Measurements from ENCODE around the gene ACP7.
"Not testable (repeated sequence)": the region's sequence is repeated elsewhere in the genome, so short reads cannot be mapped to it uniquely, and the experiment has no call there.

The ACP7 gene

DNA sequence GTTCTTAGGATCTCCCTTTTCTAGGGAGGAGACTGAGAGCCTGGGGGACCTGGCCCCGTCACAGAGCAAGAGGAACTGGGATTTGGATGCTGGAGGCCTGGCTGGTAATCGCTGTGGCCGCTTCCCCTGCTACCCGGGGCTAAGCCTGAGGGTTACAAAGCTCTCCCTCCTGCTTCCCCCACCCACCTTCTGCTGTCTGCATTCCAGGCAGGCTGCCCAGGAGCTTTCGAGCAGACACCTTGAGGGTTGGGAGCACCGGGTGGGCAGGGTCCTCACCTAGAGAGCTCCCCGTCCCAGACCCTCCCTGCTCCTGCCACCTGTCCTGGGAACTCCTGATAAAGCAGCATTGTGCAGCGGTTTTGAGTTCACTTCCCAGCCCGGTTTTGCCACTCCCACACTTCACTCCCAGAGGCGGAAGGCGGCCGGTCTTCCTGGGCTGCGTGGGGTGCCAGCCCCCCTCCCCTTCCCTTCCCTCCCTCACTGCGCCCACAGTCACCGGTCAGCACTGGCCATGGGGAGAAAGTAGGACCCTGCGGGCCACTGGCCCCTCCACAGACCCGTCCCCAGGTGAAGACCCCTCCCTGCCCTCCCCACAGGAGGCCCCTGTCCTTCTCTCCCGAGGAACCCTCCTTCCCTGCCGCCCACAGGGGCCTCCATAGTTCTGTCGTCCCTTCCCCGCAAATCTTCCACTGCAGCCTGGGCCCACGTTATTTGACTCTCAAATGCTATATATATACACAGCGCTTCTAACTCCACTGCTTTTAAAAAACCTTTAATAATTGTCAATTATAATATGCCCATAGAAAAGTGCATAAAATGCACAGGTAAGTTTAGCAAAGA is 49.5 kb downstream of the ACP7 start:
- Mint-ChIP-seq H3K36me3 (ENCODE audit: insufficient read depth) (peaks cover 12% of the 10 kb centered on the region), H3K9me3 (no peaks in the 10 kb centered on the region), H3K4me3 (no peak overlapping the region), H3K27ac (no peak overlapping the region), H3K27me3 (no peaks in the 10 kb centered on the region), H3K4me1 (ENCODE audit: low read depth in 2 of 2) (peaks cover 39 to 48% of the 10 kb centered on the region in 2 donors)
- ATAC-seq (replicated peaks), result no peak
- no peak for DNase-seq

DNA sequence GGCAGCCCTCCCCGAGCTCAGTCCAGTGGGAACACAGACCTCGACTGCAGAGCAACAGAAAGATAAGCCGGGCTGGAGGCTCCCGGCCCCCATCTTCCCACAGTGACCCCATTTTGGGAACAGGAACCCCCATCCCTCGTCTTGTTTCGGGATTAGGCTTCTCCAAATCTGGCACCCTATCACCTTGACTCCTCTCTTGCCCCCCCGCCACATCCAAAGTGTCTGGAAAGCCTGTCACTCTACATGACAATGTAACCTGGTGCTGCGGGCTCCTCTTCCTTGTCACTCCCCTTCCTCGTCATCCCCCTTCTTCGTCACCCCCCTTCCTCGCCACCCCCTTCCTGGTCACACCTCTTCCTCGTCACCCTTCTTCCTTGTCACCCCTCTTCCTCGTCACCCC is 51.5 kb downstream of the ACP7 start:
- no peak overlapping the region for H3K4me3 Mint-ChIP-seq
- peaks cover 35 to 44% of the 10 kb centered on the region in 2 donors for H3K4me1 Mint-ChIP-seq (ENCODE audit: low read depth in 2 of 2)
- no peaks in the 10 kb centered on the region for H3K27me3 Mint-ChIP-seq
- no peaks in the 10 kb centered on the region for H3K9me3 Mint-ChIP-seq
- H3K27ac Mint-ChIP-seq, result no peak overlapping the region
- no peak for ATAC-seq (replicated peaks)
- no peak for DNase-seq
- peaks cover 12% of the 10 kb centered on the region for H3K36me3 Mint-ChIP-seq (ENCODE audit: insufficient read depth)

DNA sequence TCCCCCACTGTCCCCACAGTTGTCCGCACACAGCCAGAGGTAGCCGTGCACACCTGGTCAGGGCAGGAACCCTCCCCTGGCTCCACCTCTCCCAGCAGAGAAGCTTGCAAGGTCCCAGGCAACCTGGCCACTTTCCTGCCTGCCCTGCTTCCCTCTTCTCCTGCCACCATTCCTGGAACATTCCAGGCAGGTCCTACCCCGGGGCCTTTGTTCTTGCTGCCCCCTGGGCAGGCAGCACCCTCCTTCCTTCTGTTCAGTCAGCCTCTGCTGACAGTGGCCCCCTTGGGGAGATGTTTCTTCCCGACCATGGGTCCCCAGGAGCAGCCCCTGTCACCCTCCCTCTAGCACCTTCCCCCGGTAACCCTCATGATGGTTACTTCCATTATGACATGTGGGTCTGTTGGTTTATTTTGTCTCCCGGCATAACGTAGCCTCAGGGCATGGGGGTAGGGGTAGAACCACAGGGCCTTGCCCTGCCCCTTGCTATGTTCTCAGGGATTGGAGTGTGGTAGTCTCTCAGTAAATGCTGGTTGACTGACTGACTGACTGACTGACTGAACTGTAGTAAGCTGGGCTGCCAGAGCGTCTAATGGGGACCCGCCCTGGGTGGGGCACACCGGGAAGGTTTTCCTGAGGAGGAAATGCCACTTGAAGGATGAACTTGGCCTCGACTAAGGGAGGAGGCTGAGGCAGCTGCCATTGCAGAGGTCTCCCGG is 52.2 kb downstream of the ACP7 start:
- Mint-ChIP-seq H3K4me1 (ENCODE audit: low read depth in 2 of 2) (peaks cover 38 to 46% of the 10 kb centered on the region in 2 donors), H3K4me3 (no peak overlapping the region), H3K9me3 (no peaks in the 10 kb centered on the region), H3K27ac (peak overlapping the region; percentile 68 to 69), H3K27me3 (no peaks in the 10 kb centered on the region), H3K36me3 (ENCODE audit: insufficient read depth) (peaks cover 15% of the 10 kb centered on the region)
- DNase-seq, result no peak
- no peak for ATAC-seq (replicated peaks)

DNA sequence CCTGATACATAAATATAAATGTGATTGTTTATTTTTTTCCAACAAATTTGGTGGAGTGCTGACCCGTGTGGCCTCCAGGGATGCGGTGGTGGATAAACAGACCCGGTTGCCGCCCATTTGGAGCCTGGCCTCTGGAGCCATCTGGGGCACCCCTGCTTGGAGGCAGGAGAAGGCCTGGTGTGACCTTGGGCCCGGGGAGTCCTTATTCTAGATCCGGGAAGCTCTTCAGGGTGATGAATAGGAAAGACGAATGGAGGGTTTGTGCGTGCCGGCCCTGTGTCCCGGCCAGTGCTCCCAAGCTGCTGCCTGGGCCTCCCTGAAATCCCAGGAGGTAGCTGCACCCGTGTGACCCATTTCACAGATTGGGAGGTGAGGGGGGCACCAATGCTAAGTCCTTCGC is 53.0 kb downstream of the ACP7 start:
- H3K27ac Mint-ChIP-seq, result peak overlapping the region in 1 of 2 donors; percentile 68
- ATAC-seq (replicated peaks) (no peak), DNase-seq (no peak)
- H3K4me3 Mint-ChIP-seq, result no peak overlapping the region
- peaks cover 15% of the 10 kb centered on the region for H3K36me3 Mint-ChIP-seq (ENCODE audit: insufficient read depth)
- H3K4me1 Mint-ChIP-seq (ENCODE audit: low read depth in 2 of 2), result peaks cover 31 to 39% of the 10 kb centered on the region in 2 donors
- no peaks in the 10 kb centered on the region for H3K27me3 Mint-ChIP-seq
- H3K9me3 Mint-ChIP-seq, result no peaks in the 10 kb centered on the region

DNA sequence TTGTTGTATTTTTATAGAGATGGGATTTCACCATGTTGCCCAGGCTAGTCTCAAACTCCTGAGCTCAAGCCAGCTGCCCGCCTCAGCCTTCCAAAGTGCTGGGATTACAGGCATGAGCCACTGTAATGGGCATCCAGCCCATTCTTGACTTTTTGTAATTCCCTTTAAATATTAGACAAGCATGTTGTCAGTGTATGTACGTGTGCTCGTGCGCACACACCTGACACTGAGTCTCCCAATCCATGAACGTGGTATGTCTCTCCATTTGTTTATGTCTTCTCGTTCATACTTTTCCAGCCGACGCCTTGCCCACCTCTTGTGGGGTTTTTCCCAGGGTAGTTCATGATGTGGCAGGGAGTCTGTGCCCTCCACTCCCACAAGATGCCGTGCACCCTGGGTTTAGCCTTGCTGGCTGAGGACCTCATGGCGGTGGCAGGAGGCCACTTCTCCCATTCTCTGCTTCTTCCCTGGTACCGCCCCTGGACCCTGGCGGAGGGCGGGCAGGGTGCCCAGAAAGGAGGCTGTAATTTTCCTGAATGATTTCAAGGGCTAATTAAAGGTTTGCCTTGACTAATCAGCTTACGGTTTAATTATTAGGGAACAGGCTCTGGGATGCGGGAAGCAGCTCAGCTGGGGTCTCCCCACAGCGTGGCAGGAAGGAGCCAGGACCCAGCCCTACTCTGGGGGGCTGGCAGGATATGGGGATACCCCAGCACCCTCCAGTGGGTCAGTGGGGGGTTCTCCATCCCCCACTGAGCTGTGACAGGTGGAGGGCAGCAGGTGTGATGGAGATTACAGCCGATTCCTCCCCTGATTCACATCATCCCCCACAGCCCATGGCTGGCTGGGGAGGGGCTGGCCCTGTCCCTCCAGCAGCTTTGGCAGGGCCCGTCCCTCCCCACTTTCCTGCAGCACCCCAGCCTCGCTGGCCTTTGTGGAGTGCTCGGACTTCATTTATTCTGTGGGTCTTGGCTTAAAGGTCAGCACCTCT is 54.3 kb downstream of the ACP7 start:
- Mint-ChIP-seq H3K27me3 (no peaks in the 10 kb centered on the region), H3K36me3 (ENCODE audit: insufficient read depth) (peaks cover 15% of the 10 kb centered on the region), H3K27ac (peak overlapping the region in 1 of 2 donors; percentile 55), H3K9me3 (no peaks in the 10 kb centered on the region), H3K4me3 (no peak overlapping the region), H3K4me1 (ENCODE audit: low read depth in 2 of 2) (peaks cover 28 to 34% of the 10 kb centered on the region in 2 donors)
- DNase-seq (no peak), ATAC-seq (replicated peaks) (no peak)

GRCh38 chr19:39139305-39139874 is 55.2 kb downstream of the ACP7 start:
- Mint-ChIP-seq H3K4me1 (ENCODE audit: low read depth in 2 of 2) (peaks cover 28 to 39% of the 10 kb centered on the region in 2 donors), H3K27ac (peak overlapping the region in 1 of 2 donors; percentile 55), H3K27me3 (no peaks in the 10 kb centered on the region), H3K9me3 (no peaks in the 10 kb centered on the region), H3K4me3 (no peak overlapping the region), H3K36me3 (ENCODE audit: insufficient read depth) (peaks cover 12% of the 10 kb centered on the region)
- DNase-seq (no peak), ATAC-seq (replicated peaks) (no peak)

DNA sequence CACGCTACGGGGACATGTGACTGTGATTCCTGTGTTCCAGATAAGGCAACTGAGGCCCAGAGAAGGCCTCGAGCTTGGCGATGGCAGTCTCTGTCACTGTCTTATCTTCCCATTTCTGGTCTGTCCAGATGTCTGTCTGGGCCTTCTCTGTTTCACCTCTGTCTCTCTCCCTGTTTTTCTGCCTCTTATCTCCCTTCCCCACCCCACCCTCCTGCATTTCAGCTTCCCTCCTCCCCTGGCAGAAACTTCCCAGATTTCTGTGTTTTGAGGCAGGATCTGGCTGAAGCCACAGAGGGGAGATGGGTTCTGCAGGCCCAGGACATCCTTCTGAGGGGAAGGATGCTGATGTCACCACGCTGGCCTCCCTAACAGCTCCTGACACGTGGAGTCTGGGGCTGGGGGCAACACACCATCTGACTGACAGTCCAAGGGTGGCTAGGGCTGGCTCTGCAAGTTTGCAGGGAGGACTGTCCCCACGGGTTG is 55.8 kb downstream of the ACP7 start:
- Mint-ChIP-seq H3K36me3 (ENCODE audit: insufficient read depth) (peaks cover 12% of the 10 kb centered on the region), H3K4me1 (ENCODE audit: low read depth in 2 of 2) (peaks cover 31 to 43% of the 10 kb centered on the region in 2 donors), H3K4me3 (no peak overlapping the region), H3K27me3 (no peaks in the 10 kb centered on the region), H3K9me3 (no peaks in the 10 kb centered on the region), H3K27ac (peak overlapping the region in 1 of 2 donors; percentile 55)
- DNase-seq (no peak), ATAC-seq (replicated peaks) (no peak)

GRCh38 chr19:39140594-39140993 is 56.4 kb downstream of the ACP7 start:
- peaks cover 31 to 39% of the 10 kb centered on the region in 2 donors for H3K4me1 Mint-ChIP-seq (ENCODE audit: low read depth in 2 of 2)

DNA sequence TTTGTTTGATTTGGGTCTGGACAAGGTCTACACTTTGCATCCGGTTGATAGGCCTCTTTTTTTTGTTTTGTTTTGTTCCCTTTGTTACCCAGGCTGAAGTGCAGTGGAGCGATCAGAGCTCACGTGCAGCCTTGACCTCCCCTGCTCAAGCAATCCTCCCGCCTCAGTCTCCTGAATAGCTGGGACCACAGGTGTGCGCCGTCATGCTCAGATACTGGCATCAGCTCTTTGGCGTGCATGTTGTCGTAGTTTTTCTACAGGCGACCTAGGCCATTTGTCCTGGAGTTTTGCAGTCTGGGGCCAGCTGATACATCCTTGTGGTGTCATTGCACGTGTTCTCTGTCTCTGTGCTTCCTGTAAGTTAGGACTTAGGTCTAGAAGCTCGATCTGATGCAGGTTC is 57.8 kb downstream of the ACP7 start:
- H3K27me3 Mint-ChIP-seq, result no peaks in the 10 kb centered on the region
- no peak for ATAC-seq (replicated peaks)
- DNase-seq, result no peak
- H3K4me3 Mint-ChIP-seq, result no peak overlapping the region
- peaks cover 30 to 35% of the 10 kb centered on the region in 2 donors for H3K4me1 Mint-ChIP-seq (ENCODE audit: low read depth in 2 of 2)
- no peaks in the 10 kb centered on the region for H3K9me3 Mint-ChIP-seq
- peaks cover 3% of the 10 kb centered on the region for H3K36me3 Mint-ChIP-seq (ENCODE audit: insufficient read depth)
- peak overlapping the region in 1 of 2 donors; percentile 28 for H3K27ac Mint-ChIP-seq

More at GRCh38 chr19:39140594-39140993, 56.4 kb downstream of the ACP7 start:
- no peak overlapping the region for H3K4me3 Mint-ChIP-seq
- peak overlapping the region in 1 of 2 donors; percentile 8 for H3K27ac Mint-ChIP-seq
- DNase-seq (no peak), ATAC-seq (replicated peaks) (no peak)
- H3K27me3 Mint-ChIP-seq, result no peaks in the 10 kb centered on the region
- H3K9me3 Mint-ChIP-seq, result no peaks in the 10 kb centered on the region
- peaks cover 6% of the 10 kb centered on the region for H3K36me3 Mint-ChIP-seq (ENCODE audit: insufficient read depth)

GRCh38 chr19:39142630-39143029 is 58.5 kb downstream of the ACP7 start:
- H3K4me3 Mint-ChIP-seq, result no peak overlapping the region
- DNase-seq (no peak), ATAC-seq (replicated peaks) (no peak)
- H3K36me3 Mint-ChIP-seq (ENCODE audit: insufficient read depth), result peaks cover 3% of the 10 kb centered on the region
- no peaks in the 10 kb centered on the region for H3K9me3 Mint-ChIP-seq
- H3K27ac Mint-ChIP-seq, result peak overlapping the region in 1 of 2 donors; percentile 58
- H3K4me1 Mint-ChIP-seq (ENCODE audit: low read depth in 2 of 2), result peaks cover 32 to 35% of the 10 kb centered on the region in 2 donors
- no peaks in the 10 kb centered on the region for H3K27me3 Mint-ChIP-seq

DNA sequence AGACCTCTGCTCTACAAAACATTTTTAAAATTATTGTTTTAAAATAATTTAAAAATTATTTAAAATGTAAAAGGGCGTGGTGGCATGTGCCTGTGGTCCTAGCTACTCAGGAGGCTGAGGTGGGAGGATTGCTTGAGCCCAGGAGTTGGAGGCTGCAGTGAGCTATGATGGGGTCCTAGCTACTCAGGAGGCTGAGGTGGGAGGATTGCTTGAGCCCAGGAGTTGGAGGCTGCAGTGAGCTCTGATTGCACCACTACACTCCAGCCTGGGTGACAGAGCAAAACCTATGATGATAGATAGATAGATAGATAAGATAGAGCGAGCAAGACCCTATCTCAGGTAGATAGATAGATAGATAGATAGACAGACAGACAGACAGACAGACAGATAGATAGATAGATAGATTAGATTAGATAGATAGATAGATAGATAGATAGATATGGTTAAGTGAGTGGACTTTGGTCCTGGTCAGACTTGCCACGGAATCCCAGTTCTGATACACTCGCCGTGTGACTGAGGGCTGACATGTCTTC is 59.7 kb downstream of the ACP7 start:
- Mint-ChIP-seq H3K27ac (peak overlapping the region; percentile 7 to 68), H3K4me1 (ENCODE audit: low read depth in 2 of 2) (peaks cover 28 to 30% of the 10 kb centered on the region in 2 donors)
- ATAC-seq (replicated peaks); H3K9me3 Mint-ChIP-seq; DNase-seq; H3K36me3 Mint-ChIP-seq (ENCODE audit: insufficient read depth); H3K27me3 Mint-ChIP-seq; H3K4me3 Mint-ChIP-seq: not testable (repeated sequence)

DNA sequence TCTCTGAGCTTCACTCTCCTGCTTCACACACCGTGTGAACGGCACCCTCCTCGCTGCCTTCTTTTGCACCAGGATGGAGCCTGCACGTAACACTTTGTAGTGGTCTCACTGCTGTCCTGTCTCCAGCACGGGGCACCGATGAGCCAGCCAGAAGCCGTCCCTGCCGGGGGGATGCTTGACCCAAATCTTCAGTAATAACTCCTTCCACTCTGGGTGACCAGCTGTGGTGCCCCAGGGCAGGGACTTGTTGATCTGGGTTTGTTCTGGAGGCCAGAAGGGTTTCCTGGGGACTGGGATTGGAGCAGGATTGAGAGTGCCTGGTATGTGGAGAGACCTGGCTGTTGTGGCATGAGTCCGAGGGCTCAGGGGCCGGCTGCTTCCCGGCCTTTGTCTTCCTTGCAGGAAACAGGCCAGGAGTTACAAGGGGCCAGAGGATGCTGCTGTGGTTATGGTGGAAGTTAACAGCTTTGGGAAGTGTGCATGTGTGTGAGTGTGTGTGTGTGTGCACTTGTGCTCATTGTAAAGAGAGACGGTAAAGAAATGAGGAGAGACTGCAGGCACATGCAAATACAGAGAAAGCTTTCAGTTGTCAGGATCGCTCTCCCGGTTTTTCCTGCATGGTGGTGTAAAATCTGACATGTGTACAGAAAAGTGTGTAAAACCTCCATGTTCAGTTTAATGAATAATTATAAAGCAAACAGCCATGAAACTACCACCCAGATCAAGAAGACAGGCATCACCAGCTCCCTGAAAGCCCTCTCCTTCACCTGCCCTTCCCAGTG is 60.3 kb downstream of the ACP7 start:
- H3K4me3 Mint-ChIP-seq, result no peak overlapping the region
- peaks cover 6% of the 10 kb centered on the region for H3K36me3 Mint-ChIP-seq (ENCODE audit: insufficient read depth)
- no peaks in the 10 kb centered on the region for H3K27me3 Mint-ChIP-seq
- H3K4me1 Mint-ChIP-seq (ENCODE audit: low read depth in 2 of 2), result peaks cover 28 to 30% of the 10 kb centered on the region in 2 donors
- no peak for DNase-seq
- H3K27ac Mint-ChIP-seq, result peak overlapping the region; percentile 7 to 68
- ATAC-seq (replicated peaks), result no peak
- no peaks in the 10 kb centered on the region for H3K9me3 Mint-ChIP-seq

All from effector memory CD8-positive, alpha-beta T cell (primary cell).